Cardiac muscle cell (in vitro differentiated cells and primary cell): ENCODE measurements around the gene FAF2. TPM values are rescaled to one million over a fixed set of nuclear protein-coding genes. Genes with fewer than 3 reads are reported as not detected.

Experiments
- DNase-seq, 2 donors: peaks; one replicate each; pipeline versions ENCODE4 v3.0.0 to v3.0.0-alpha.2; 2010 to 2017; ENCODE audit warnings: low read depth in 1 of 2, low spot score in 1 of 2
- H3K27ac ChIP-seq: fragments of 200-600 bp; sonication (generic); 2 replicates; pipeline ENCODE4 v1.5.1; 2016
- H3K27me3 ChIP-seq: fragments of 200-600 bp; sonication (generic); 2 replicates; pipeline ENCODE4 v1.6.0; 2016; ENCODE audit warnings: control low read depth
- H3K36me3 ChIP-seq: fragments of 200-600 bp; sonication (generic); 2 replicates; pipeline ENCODE4 v1.5.1; 2016; ENCODE audit warnings: control low read depth
- H3K4me1 ChIP-seq: fragments of 200-600 bp; sonication (generic); 2 replicates; pipeline ENCODE4 v1.8.1; 2017; ENCODE audit warnings: low read depth, mild to moderate bottlenecking, mixed run types
- H3K4me3 ChIP-seq: fragments of 200-600 bp; sonication (generic); 2 replicates; pipeline ENCODE4 v1.5.1; 2016; ENCODE audit warnings: mild to moderate bottlenecking
- H3K9me3 ChIP-seq: fragments of 200-600 bp; sonication (generic); 2 replicates; pipeline ENCODE4 v1.5.1; 2017; ENCODE audit warnings: low read depth, mild to moderate bottlenecking, control low read depth
- polyA plus RNA-seq: library from polyadenylated mRNA; unstranded; fragments of >200 nt; fragmentation: Nextera tagmentation; extraction: Ambion mirVana; gene quantifications from 2 replicates; pipeline ENCODE4 v1.2.1, GENCODE V29; 2016
- total RNA-seq: library from RNA; depleted of rRNA; stranded (reverse); fragments of >200 nt; gene quantifications from 2 replicates; pipeline ENCODE4 v1.2.3, GENCODE V29; 2016
- TF ChIP-seq, protein P1 (sequence below): IDR thresholded peaks from 2 replicates; pipeline ENCODE4 v1.5.1; 2012; ENCODE audit warnings: low read depth, mild to moderate bottlenecking, low read length

FAF2 gene
- total and polyA plus RNA-seq, 2 experiments from 2014 or later = 26.1 to 29.0 TPM

DNA sequence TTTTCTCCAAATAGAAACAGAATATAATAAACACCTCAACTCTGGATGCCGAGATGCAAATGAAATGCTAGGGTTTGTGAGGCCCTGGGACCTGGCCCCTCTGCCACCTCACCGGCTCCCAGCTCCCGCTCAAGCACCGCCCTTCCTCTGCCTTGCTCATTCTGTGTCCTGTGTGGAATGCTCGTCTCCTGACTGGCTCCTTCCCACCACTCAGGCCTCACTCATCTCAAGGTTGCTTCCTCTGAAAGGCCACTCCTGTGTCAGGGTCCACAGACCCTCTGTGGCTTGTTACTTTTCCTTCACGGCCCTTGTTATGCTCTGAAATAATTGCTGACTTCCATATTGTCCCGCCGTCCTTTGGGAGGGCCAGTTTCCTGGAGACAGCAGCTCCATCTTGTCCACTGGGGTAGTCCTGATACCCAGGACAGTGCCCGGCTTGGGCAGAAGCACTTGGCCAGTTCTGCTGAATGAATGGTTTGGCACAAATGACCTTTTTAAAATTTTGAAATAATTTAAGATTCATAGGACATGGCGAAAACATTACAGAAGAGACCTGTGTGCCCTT, 73.6 kb downstream of the FAF2 start:
- TF ChIP-seq, protein P1, sequence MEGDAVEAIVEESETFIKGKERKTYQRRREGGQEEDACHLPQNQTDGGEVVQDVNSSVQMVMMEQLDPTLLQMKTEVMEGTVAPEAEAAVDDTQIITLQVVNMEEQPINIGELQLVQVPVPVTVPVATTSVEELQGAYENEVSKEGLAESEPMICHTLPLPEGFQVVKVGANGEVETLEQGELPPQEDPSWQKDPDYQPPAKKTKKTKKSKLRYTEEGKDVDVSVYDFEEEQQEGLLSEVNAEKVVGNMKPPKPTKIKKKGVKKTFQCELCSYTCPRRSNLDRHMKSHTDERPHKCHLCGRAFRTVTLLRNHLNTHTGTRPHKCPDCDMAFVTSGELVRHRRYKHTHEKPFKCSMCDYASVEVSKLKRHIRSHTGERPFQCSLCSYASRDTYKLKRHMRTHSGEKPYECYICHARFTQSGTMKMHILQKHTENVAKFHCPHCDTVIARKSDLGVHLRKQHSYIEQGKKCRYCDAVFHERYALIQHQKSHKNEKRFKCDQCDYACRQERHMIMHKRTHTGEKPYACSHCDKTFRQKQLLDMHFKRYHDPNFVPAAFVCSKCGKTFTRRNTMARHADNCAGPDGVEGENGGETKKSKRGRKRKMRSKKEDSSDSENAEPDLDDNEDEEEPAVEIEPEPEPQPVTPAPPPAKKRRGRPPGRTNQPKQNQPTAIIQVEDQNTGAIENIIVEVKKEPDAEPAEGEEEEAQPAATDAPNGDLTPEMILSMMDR = no peak
- Histone ChIP-seq H3K27ac (no peak overlapping the region), H3K9me3 (no peaks in the 10 kb centered on the region), H3K4me3 (no peak overlapping the region), H3K4me1 (no peaks in the 10 kb centered on the region), H3K27me3 (no peaks in the 10 kb centered on the region), H3K36me3 (no peaks in the 10 kb centered on the region)
- no peak for DNase-seq

GRCh38 chr5:176524138-176524537, 76.0 kb downstream of the FAF2 start:
- Histone ChIP-seq H3K36me3 (peaks cover 7% of the 10 kb centered on the region), H3K9me3 (no peaks in the 10 kb centered on the region), H3K4me1 (no peaks in the 10 kb centered on the region), H3K4me3 (no peak overlapping the region), H3K27ac (no peak overlapping the region), H3K27me3 (no peaks in the 10 kb centered on the region)
- no peak for DNase-seq
- TF ChIP-seq, protein P1 = no peak

GRCh38 chr5:176524987-176525386, 76.8 kb downstream of the FAF2 start:
- Histone ChIP-seq H3K4me3 (no peak overlapping the region), H3K9me3 (no peaks in the 10 kb centered on the region), H3K36me3 (peaks cover 15% of the 10 kb centered on the region), H3K27ac (no peak overlapping the region), H3K27me3 (no peaks in the 10 kb centered on the region), H3K4me1 (no peaks in the 10 kb centered on the region)
- no peak for DNase-seq
- TF ChIP-seq, protein P1 = no peak

GRCh38 chr5:176525677-176526076, 77.5 kb downstream of the FAF2 start:
- H3K36me3 ChIP-seq = peaks cover 19% of the 10 kb centered on the region
- no peak overlapping the region for H3K27ac ChIP-seq
- no peaks in the 10 kb centered on the region for H3K27me3 ChIP-seq
- no peak overlapping the region for H3K4me3 ChIP-seq
- no peaks in the 10 kb centered on the region for H3K9me3 ChIP-seq
- no peak for DNase-seq
- TF ChIP-seq, protein P1 = no peak
- no peaks in the 10 kb centered on the region for H3K4me1 ChIP-seq

DNA sequence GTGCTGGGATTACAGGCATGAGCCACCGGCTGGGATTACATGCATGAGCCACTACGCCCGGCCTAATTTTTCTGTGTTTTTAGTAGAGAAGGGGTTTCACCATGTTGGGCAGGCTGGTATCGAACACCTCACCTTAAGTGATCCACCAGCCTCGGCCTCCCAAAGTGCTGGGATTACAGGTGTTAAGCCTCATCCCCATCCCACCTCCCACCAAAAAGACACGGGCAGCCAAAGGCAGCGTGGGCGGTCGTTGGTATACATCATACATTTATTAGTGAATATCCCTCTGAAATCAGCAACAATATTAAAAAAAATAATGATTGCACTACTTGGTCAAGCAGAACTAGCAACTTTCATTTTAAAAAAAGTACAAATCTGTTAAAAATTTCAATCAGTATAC, 78.3 kb downstream of the FAF2 start:
- TF ChIP-seq, protein P1 = no peak
- Histone ChIP-seq H3K9me3 (no peaks in the 10 kb centered on the region), H3K27ac (no peak overlapping the region), H3K36me3 (peaks cover 23% of the 10 kb centered on the region), H3K4me3 (no peak overlapping the region), H3K4me1 (no peaks in the 10 kb centered on the region), H3K27me3 (no peaks in the 10 kb centered on the region)
- DNase-seq = no peak
